ENCODE data around the gene CALD1.
A peak's percentile ranks its signal among the peaks of the same experiment; 100 is the strongest.
"Not testable (repeated sequence)": the region's sequence is repeated elsewhere in the genome, so short reads cannot be mapped to it uniquely, and the experiment has no call there.

Gene CALD1

GRCh38 chr7:134949171-134949570 lies 169.7 kb downstream of the CALD1 start:
- no peak for DNase-seq (ENCODE audit: low read depth in 2 of 2)

GRCh38 chr7:134954197-134955082 lies 175.0 kb downstream of the CALD1 start:
- no peak for DNase-seq (ENCODE audit: low read depth in 2 of 2)

GRCh38 chr7:134957005-134957404 lies 177.6 kb downstream of the CALD1 start:
- DNase-seq (ENCODE audit: low read depth in 2 of 2) = no peak

GRCh38 chr7:134959810-134960209 lies 180.4 kb downstream of the CALD1 start:
- no peak for DNase-seq (ENCODE audit: low read depth in 2 of 2)

- no peak for DNase-seq (ENCODE audit: low read depth in 2 of 2)
Measured at GRCh38 chr7:134962270-134962780, 182.9 kb downstream of the CALD1 start.

- DNase-seq (ENCODE audit: low read depth in 2 of 2) = no peak
Measured at GRCh38 chr7:134963036-134963435, 183.6 kb downstream of the CALD1 start.

GRCh38 chr7:134966691-134967090 lies 187.3 kb downstream of the CALD1 start:
- no peak for DNase-seq (ENCODE audit: low read depth in 2 of 2)

GRCh38 chr7:134968110-134968509 lies 188.7 kb downstream of the CALD1 start:
- DNase-seq (ENCODE audit: low read depth in 2 of 2) = no peak

GRCh38 chr7:134981645-134982044 lies 202.2 kb downstream of the CALD1 start:
- not testable (repeated sequence) for DNase-seq (ENCODE audit: low read depth in 2 of 2)

- no peak for DNase-seq (ENCODE audit: low read depth in 2 of 2)
Measured at GRCh38 chr7:134985894-134986362, 206.5 kb downstream of the CALD1 start.

- peak; percentile 81 to 84 for DNase-seq (ENCODE audit: low read depth in 2 of 2)
Measured at GRCh38 chr7:134986363-134987251, 207.2 kb downstream of the CALD1 start, which contains the start of gene AGBL3. Gene AGBL3, plus strand, starts transcription at chr7:134986508. Its CDS starts 1,426 bp downstream, at chr7:134987934.

GRCh38 chr7:134988161-134988560 lies 208.7 kb downstream of the CALD1 start:
- DNase-seq (ENCODE audit: low read depth in 2 of 2) = no peak

GRCh38 chr7:134991469-134992339 lies 212.3 kb downstream of the CALD1 start:
- no peak for DNase-seq (ENCODE audit: low read depth in 2 of 2)

GRCh38 chr7:134992626-134993179 lies 213.3 kb downstream of the CALD1 start:
- peak in 1 of 2 donors; percentile 25 for DNase-seq (ENCODE audit: low read depth in 2 of 2)

- no peak for DNase-seq (ENCODE audit: low read depth in 2 of 2)
Measured at GRCh38 chr7:134993877-134994456, 214.5 kb downstream of the CALD1 start.

GRCh38 chr7:134995239-134996096 lies 216.0 kb downstream of the CALD1 start:
- DNase-seq (ENCODE audit: low read depth in 2 of 2) = no peak

- no peak for DNase-seq (ENCODE audit: low read depth in 2 of 2)
Measured at GRCh38 chr7:134996097-134996550, 216.7 kb downstream of the CALD1 start.

- no peak for DNase-seq (ENCODE audit: low read depth in 2 of 2)
Measured at GRCh38 chr7:134997214-134997885, 217.9 kb downstream of the CALD1 start.

GRCh38 chr7:134999136-134999535 lies 219.7 kb downstream of the CALD1 start:
- no peak for DNase-seq (ENCODE audit: low read depth in 2 of 2)

Data from stimulated activated CD8-positive, alpha-beta memory T cell treated with anti-CD3 and anti-CD28 coated beads, Interleukin-2, amount 100 ng/mL, for 48 hours (primary cell).